ENCODE measurements around the gene DISC1. TPM values are rescaled to one million over a fixed set of nuclear protein-coding genes. Genes with fewer than 3 reads are reported as not detected.

The DISC1 gene
- total RNA-seq, 4 donors from 2014 or later: 3.3 to 11.4 (median 4.2) TPM

- H3K4me3 ChIP-seq: no peak overlapping the region
- 31 to 54% methylated on average over 5 of the region's 5 CpGs for WGBS, 2 donors
- no peak for DNase-seq
- no peak for TF ChIP-seq CTCF (IDR thresholded peaks at IDR 0.05)
- no peak for TF ChIP-seq POLR2A (IDR thresholded peaks at IDR 0.05)
- no peaks in the 10 kb centered on the region for H3K9me3 ChIP-seq
- peaks cover 0 to 33% (median 5%) of the 10 kb centered on the region in 3 donors for H3K4me1 ChIP-seq
- H3K27me3 ChIP-seq: no peaks in the 10 kb centered on the region
- no peaks in the 10 kb centered on the region for H3K36me3 ChIP-seq
- H3K27ac ChIP-seq: no peak overlapping the region
- intact Hi-C loops (cut with DNase I): no loop called here
These were observed 24.5 kb upstream of the DISC1 start for GRCh38 chr1:231601824-231602672.

DNA sequence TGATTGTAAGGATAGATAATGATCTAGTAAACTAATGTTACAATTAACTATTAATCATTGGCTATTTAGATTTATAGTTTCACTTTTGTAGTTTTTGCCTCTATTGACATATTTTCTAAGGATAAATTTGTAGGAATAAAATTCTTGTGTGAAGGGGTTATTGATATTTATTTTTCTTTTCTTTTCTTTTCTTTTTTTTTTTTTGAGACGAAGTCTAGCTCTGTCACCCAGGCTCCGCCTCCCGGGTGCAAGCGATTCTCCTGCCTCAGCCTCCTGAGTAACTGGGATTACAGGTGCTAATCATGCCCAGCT lies 24.0 kb upstream of the DISC1 start:
- TF ChIP-seq POLR2A (IDR thresholded peaks at IDR 0.05) (no peak), CTCF (IDR thresholded peaks at IDR 0.05) (no peak)
- peaks cover 0 to 33% (median 5%) of the 10 kb centered on the region in 3 donors for H3K4me1 ChIP-seq
- intact Hi-C loops (cut with DNase I): no loop called here
- H3K27ac ChIP-seq: no peak overlapping the region
- H3K9me3 ChIP-seq: no peaks in the 10 kb centered on the region
- H3K36me3 ChIP-seq: no peaks in the 10 kb centered on the region
- no peak for DNase-seq
- H3K27me3 ChIP-seq: no peaks in the 10 kb centered on the region
- 84 to 85% methylated on average over 4 of the region's 4 CpGs for WGBS, 2 donors
- H3K4me3 ChIP-seq: no peak overlapping the region

GRCh38 chr1:231603598-231604275 lies 22.9 kb upstream of the DISC1 start:
- no peak for DNase-seq
- Histone ChIP-seq H3K4me1 (peaks cover 0 to 33% (median 5%) of the 10 kb centered on the region in 3 donors), H3K36me3 (no peaks in the 10 kb centered on the region), H3K4me3 (peak overlapping the region; percentile 22 to 68 (median 44)), H3K27me3 (peaks cover 0 to 6% (median 0%) of the 10 kb centered on the region in 4 donors), H3K9me3 (peaks cover 0 to 4% (median 0%) of the 10 kb centered on the region in 3 donors), H3K27ac (peak overlapping the region in 2 of 4 donors; percentile 14 to 25)
- intact Hi-C loops (cut with DNase I): no loop called here
- TF ChIP-seq CTCF (IDR thresholded peaks at IDR 0.05) (peak; percentile 52 to 87 (median 78)), POLR2A (IDR thresholded peaks at IDR 0.05) (no peak)
- WGBS, 2 donors: 15 to 23% methylated on average over 8 of the region's 8 CpGs

DNA sequence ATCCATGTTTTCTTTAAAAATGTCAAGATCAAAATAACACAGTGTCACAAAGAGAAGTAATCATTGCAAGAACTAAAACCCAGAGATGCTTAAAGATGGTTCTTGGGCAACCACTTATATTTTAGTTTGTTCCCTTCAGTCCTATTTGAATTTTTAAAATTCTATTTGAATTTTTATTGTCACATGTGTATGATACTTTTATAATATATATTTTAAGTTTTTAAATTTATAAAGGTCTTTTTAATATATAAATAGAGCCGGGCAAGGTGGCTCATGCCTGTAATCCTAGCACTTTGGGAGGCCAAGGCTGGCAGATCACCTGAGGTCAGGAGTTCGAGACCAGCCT lies 22.3 kb upstream of the DISC1 start:
- peaks cover 0 to 6% (median 0%) of the 10 kb centered on the region in 3 donors for H3K9me3 ChIP-seq
- DNase-seq: no peak
- intact Hi-C loops (cut with DNase I): no loop called here
- WGBS, 2 donors: 65 to 69% methylated on average over 2 of the region's 2 CpGs
- no peak overlapping the region for H3K27ac ChIP-seq
- H3K4me1 ChIP-seq: peaks cover 0 to 33% (median 5%) of the 10 kb centered on the region in 3 donors
- peaks cover 0 to 9% (median 0%) of the 10 kb centered on the region in 4 donors for H3K27me3 ChIP-seq
- peak overlapping the region in 3 of 4 donors; percentile 39 to 68 (median 48) for H3K4me3 ChIP-seq
- H3K36me3 ChIP-seq: no peaks in the 10 kb centered on the region
- TF ChIP-seq CTCF (IDR thresholded peaks at IDR 0.05): no peak
- TF ChIP-seq POLR2A (IDR thresholded peaks at IDR 0.05): no peak
